ENCODE results near the gene BBS9. TPM values are rescaled to one million over a fixed set of nuclear protein-coding genes. Genes with fewer than 3 reads are reported as not detected.

Gene BBS9
- total and polyA plus RNA-seq, 8 donors, result 2.6 to 10.8 (median 6.0) TPM

GRCh38 chr7:33114976-33115375 lies 14.4 kb upstream of the BBS9 start:
- TF ChIP-seq CTCF (IDR thresholded peaks at IDR 0.05), result no peak
- Histone ChIP-seq H3K4me3 (no peak overlapping the region), H3K9me3 (no peaks in the 10 kb centered on the region), H3K36me3 (no peaks in the 10 kb centered on the region), H3K27me3 (no peaks in the 10 kb centered on the region), H3K27ac (no peak overlapping the region), H3K4me1 (peaks cover 0 to under 1% (median 0%) of the 10 kb centered on the region in 3 donors)
- intact Hi-C loops (cut with DNase I), result loop anchor here in 1 of 3 donors (10.0 kb wide), 1 partner anchor 60 kb away; no protein-coding TSS in a partner anchor
- ATAC-seq, result no peak
- DNase-seq, result no peak
- FAIRE-seq, result no peak

GRCh38 chr7:33118383-33118782 lies 11.0 kb upstream of the BBS9 start:
- intact Hi-C loops (cut with DNase I), result loop anchor here in 1 of 3 donors (10.0 kb wide), 1 partner anchor 64 kb away; no protein-coding TSS in a partner anchor
- 90 to 94% methylated on average over 3 of the region's 3 CpGs for WGBS, 2 donors
- ATAC-seq, result no peak
- Histone ChIP-seq H3K36me3 (no peaks in the 10 kb centered on the region), H3K4me3 (no peak overlapping the region), H3K27me3 (no peaks in the 10 kb centered on the region), H3K27ac (no peak overlapping the region), H3K9me3 (no peaks in the 10 kb centered on the region), H3K4me1 (no peaks in the 10 kb centered on the region)
- TF ChIP-seq CTCF (IDR thresholded peaks at IDR 0.05), result no peak
- no peak for DNase-seq
- peak; percentile 17 for FAIRE-seq

- Histone ChIP-seq H3K9me3 (no peaks in the 10 kb centered on the region), H3K27ac (no peak overlapping the region), H3K27me3 (no peaks in the 10 kb centered on the region), H3K36me3 (no peaks in the 10 kb centered on the region), H3K4me1 (peaks cover 0 to 11% (median 10%) of the 10 kb centered on the region in 3 donors), H3K4me3 (no peak overlapping the region)
- intact Hi-C loops (cut with DNase I), result no loop called here
- 44 to 53% methylated on average over 2 of the region's 2 CpGs for WGBS, 2 donors
- no peak for ATAC-seq
- no peak for FAIRE-seq
- TF ChIP-seq CTCF (IDR thresholded peaks at IDR 0.05), result no peak
- DNase-seq, result no peak
Observed at GRCh38 chr7:33127085-33127484, 2.3 kb upstream of the BBS9 start.

- intact Hi-C loops (cut with DNase I), result no loop called here
- TF ChIP-seq CTCF (IDR thresholded peaks at IDR 0.05), result no peak
Observed at GRCh38 chr7:33128631-33128989, 754 bp upstream of the BBS9 start.

GRCh38 chr7:33129806-33130153 lies 416 bp downstream of the BBS9 start:
- Histone ChIP-seq H3K4me3 (peak overlapping the region; percentile 53 to 63 (median 56)), H3K4me1 (peaks cover 0 to 11% (median 10%) of the 10 kb centered on the region in 3 donors), H3K27me3 (no peaks in the 10 kb centered on the region), H3K9me3 (no peaks in the 10 kb centered on the region), H3K27ac (peak overlapping the region in 2 of 4 donors; percentile 79 to 89), H3K36me3 (no peaks in the 10 kb centered on the region)
- peak; percentile 3 to 22 (median 14) for ATAC-seq
- DNase-seq, result no peak
- no peak for TF ChIP-seq CTCF (IDR thresholded peaks at IDR 0.05)
- 0 to 1% methylated on average over 11 of the region's 11 CpGs for WGBS, 2 donors
- FAIRE-seq, result no peak
- intact Hi-C loops (cut with DNase I), result no loop called here

More at GRCh38 chr7:33128631-33128989, 754 bp upstream of the BBS9 start:
- no peak for FAIRE-seq
- Histone ChIP-seq H3K4me1 (peaks cover 0 to 11% (median 10%) of the 10 kb centered on the region in 3 donors), H3K27me3 (no peaks in the 10 kb centered on the region), H3K36me3 (no peaks in the 10 kb centered on the region), H3K9me3 (no peaks in the 10 kb centered on the region), H3K4me3 (peak overlapping the region; percentile 53 to 63 (median 56)), H3K27ac (peak overlapping the region; percentile 39 to 89 (median 66))
- no peak for DNase-seq
- ATAC-seq, result no peak
- WGBS, 2 donors, result 1% methylated on average over 3 of the region's 3 CpGs

All from pancreas (tissue), 10 donors.